WERI-Rb-1 (cell line): ENCODE results near the gene RBM33.

Source experiments
- DNase-seq: peaks from one replicate; pipeline ENCODE4 v3.0.0-alpha.2; 2020
- H3K27ac ChIP-seq: fragments of 250-450 bp; sonication (Bioruptor Pico); 2 replicates; pipeline ENCODE4 v1.5.1; 2020; ENCODE audit warnings: mild to moderate bottlenecking, moderate library complexity
- H3K27me3 ChIP-seq: fragments of 250-450 bp; sonication (Bioruptor Pico); 2 replicates; pipeline ENCODE4 v1.5.1; 2021; ENCODE audit warnings: mild to moderate bottlenecking, low read depth, moderate library complexity; ENCODE audit not compliant: insufficient read depth, severe bottlenecking
- H3K36me3 ChIP-seq: fragments of 250-450 bp; sonication (Bioruptor Pico); 2 replicates; pipeline ENCODE4 v1.5.1; 2020; ENCODE audit warnings: mild to moderate bottlenecking, moderate library complexity
- H3K4me3 ChIP-seq: 2 replicates; pipeline ENCODE4 v1.5.1; 2011; ENCODE audit warnings: low read depth, mild to moderate bottlenecking, control low read depth, low read length
- H3K9me3 ChIP-seq: fragments of 250-450 bp; sonication (Bioruptor Pico); 2 replicates; pipeline ENCODE4 v1.5.1; 2021; ENCODE audit warnings: mild to moderate bottlenecking, moderate library complexity; ENCODE audit not compliant: severe bottlenecking
- TF ChIP-seq, protein P1 (sequence below): IDR thresholded peaks from 2 replicates; pipeline ENCODE4 v1.5.1; 2011; ENCODE audit warnings: low read depth, mild to moderate bottlenecking, control low read depth, inconsistent platforms, low read length

Gene RBM33

GRCh38 chr7:155813125-155813524 lies 168.7 kb downstream of the RBM33 start:
- TF ChIP-seq, protein P1, sequence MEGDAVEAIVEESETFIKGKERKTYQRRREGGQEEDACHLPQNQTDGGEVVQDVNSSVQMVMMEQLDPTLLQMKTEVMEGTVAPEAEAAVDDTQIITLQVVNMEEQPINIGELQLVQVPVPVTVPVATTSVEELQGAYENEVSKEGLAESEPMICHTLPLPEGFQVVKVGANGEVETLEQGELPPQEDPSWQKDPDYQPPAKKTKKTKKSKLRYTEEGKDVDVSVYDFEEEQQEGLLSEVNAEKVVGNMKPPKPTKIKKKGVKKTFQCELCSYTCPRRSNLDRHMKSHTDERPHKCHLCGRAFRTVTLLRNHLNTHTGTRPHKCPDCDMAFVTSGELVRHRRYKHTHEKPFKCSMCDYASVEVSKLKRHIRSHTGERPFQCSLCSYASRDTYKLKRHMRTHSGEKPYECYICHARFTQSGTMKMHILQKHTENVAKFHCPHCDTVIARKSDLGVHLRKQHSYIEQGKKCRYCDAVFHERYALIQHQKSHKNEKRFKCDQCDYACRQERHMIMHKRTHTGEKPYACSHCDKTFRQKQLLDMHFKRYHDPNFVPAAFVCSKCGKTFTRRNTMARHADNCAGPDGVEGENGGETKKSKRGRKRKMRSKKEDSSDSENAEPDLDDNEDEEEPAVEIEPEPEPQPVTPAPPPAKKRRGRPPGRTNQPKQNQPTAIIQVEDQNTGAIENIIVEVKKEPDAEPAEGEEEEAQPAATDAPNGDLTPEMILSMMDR = no peak
- no peak overlapping the region for H3K4me3 ChIP-seq

DNA sequence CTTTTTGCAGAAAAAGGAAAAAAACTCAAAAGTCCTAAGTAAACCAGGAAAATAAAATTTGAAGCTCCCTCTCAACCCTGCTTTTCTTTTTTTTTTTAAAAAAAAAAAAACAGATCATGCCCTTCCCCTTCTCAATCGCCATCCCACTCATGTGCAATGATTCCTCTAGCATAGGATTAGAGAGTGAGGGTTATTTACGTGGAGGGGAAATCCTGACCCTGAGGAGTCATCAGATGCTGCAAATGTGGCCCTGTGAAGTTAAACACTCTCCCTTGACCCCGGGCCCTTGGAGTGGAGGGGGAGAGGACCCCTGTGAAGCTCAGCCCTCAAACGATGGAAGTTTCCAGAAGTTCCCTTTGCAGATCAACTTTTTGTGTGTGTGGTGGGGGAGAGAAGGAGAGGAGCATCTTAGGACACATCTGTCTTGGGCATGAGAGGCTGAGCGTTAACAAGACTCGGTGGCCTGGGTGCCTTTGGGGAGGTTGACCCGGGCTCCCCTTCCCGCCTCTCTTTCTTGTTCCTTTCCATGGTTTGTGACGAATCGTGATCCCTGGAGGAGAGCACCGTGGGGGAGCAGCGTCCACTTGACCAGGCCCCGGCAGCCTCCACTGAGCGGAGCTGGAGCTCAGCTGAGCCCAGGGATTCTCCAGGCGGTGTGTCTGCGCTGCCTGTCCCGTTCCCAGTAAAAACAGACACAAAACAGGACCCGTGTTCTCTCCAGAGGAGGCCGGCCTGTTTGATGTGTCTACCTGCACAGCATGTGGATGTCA lies 169.3 kb downstream of the RBM33 start:
- Histone ChIP-seq H3K4me3 (no peak overlapping the region), H3K27ac (no peak overlapping the region), H3K36me3 (no peaks in the 10 kb centered on the region), H3K9me3 (peaks cover 2% of the 10 kb centered on the region), H3K27me3 (peaks cover 89% of the 10 kb centered on the region)
- no peak for DNase-seq
- TF ChIP-seq, protein P1 = no peak

More at GRCh38 chr7:155813125-155813524, 168.7 kb downstream of the RBM33 start:
- Histone ChIP-seq H3K27ac (no peak overlapping the region), H3K36me3 (no peaks in the 10 kb centered on the region), H3K27me3 (peaks cover 89% of the 10 kb centered on the region), H3K9me3 (peaks cover 2% of the 10 kb centered on the region)
- DNase-seq = no peak

GRCh38 chr7:155814316-155815276 lies 170.1 kb downstream of the RBM33 start:
- DNase-seq = no peak
- Histone ChIP-seq H3K36me3 (no peaks in the 10 kb centered on the region), H3K27ac (no peak overlapping the region), H3K9me3 (peaks cover 2% of the 10 kb centered on the region), H3K4me3 (no peak overlapping the region), H3K27me3 (peaks cover 89% of the 10 kb centered on the region)
- TF ChIP-seq, protein P1 = no peak

- DNase-seq = peak; percentile 53
- H3K27ac ChIP-seq = no peak overlapping the region
Observed at GRCh38 chr7:155815332-155816191, 171.1 kb downstream of the RBM33 start.

GRCh38 chr7:155816192-155816508 lies 171.7 kb downstream of the RBM33 start:
- Histone ChIP-seq H3K4me3 (no peak overlapping the region), H3K36me3 (no peaks in the 10 kb centered on the region), H3K9me3 (peaks cover 2% of the 10 kb centered on the region), H3K27me3 (peaks cover 91% of the 10 kb centered on the region), H3K27ac (no peak overlapping the region)
- TF ChIP-seq, protein P1 = no peak
- no peak for DNase-seq

More at GRCh38 chr7:155815332-155816191, 171.1 kb downstream of the RBM33 start:
- Histone ChIP-seq H3K36me3 (no peaks in the 10 kb centered on the region), H3K9me3 (peaks cover 2% of the 10 kb centered on the region), H3K27me3 (peaks cover 91% of the 10 kb centered on the region), H3K4me3 (no peak overlapping the region)
- TF ChIP-seq, protein P1 = peak; percentile 74
